A549 (cell line): Measurements from ENCODE around the gene RNF114. TPM values are rescaled to one million over a fixed set of nuclear protein-coding genes. Genes with fewer than 3 reads are reported as not detected.

Source experiments
- BCL3 ChIP-seq: fragments of >200 bp; sonication (Bioruptor Twin); formaldehyde crosslinking; IDR thresholded peaks from 3 replicates; pipeline ENCODE4 v1.6.1; 2016
- CBX2 ChIP-seq: fragments of 200-600 bp; sonication (generic); IDR thresholded peaks from 2 replicates; pipeline ENCODE4 v1.6.1; 2016; ENCODE audit warnings: low read depth, mild to moderate bottlenecking, borderline replicate concordance
- CBX8 ChIP-seq: fragments of 200-600 bp; sonication (generic); IDR thresholded peaks from 2 replicates; pipeline ENCODE4 v1.6.1; 2016
- CHD2 ChIP-seq: fragments of 150-350 bp; IDR thresholded peaks from 2 replicates; pipeline ENCODE4 v1.6.1; 2014; ENCODE audit warnings: low read length; ENCODE audit not compliant: partially characterized antibody
- CHD4 ChIP-seq: fragments of 200-600 bp; sonication (generic); IDR thresholded peaks from 2 replicates; pipeline ENCODE4 v1.6.1; 2016; ENCODE audit warnings: antibody characterized with exemption, mild to moderate bottlenecking, borderline replicate concordance
- CTCF ChIP-seq: fragments of >200 bp; sonication (Bioruptor Twin); formaldehyde crosslinking; IDR thresholded peaks from 3 replicates; pipeline ENCODE4 v1.5.1; 2016
- EP300 ChIP-seq, 2 experiments: fragments of >200 bp; sonication (Bioruptor Twin); formaldehyde crosslinking; IDR thresholded peaks; 2 replicates in 1 of 2; 3 replicates in 1 of 2; pipeline ENCODE4 v1.6.1; 2016 to 2017
- GATA3 ChIP-seq: IDR thresholded peaks from 2 replicates; pipeline ENCODE4 v1.6.1; 2012; ENCODE audit warnings: borderline replicate concordance
- HEYL ChIP-seq: fragments of 250-450 bp; sonication (Bioruptor Pico); IDR thresholded peaks from 2 replicates; pipeline ENCODE4 v1.8.0; 2021; ENCODE audit warnings: mild to moderate bottlenecking, moderate library complexity
- HOXA7 ChIP-seq: fragments of 250-450 bp; sonication (Bioruptor Pico); IDR thresholded peaks from 2 replicates; pipeline ENCODE4 v1.5.0; 2020; ENCODE audit warnings: mild to moderate bottlenecking, moderate library complexity
- JUN ChIP-seq, 2 experiments: fragments of >200 bp; sonication (Bioruptor Twin); formaldehyde crosslinking; IDR thresholded peaks; 2 replicates in 1 of 2; 3 replicates in 1 of 2; pipeline ENCODE4 v1.6.1; 2016 to 2017
- JUNB ChIP-seq: fragments of >200 bp; sonication (Bioruptor Twin); formaldehyde crosslinking; IDR thresholded peaks from 2 replicates; pipeline ENCODE4 v1.6.1; 2016
- KDM5A ChIP-seq: fragments of 200-600 bp; sonication (generic); IDR thresholded peaks from 2 replicates; pipeline ENCODE4 v1.6.1; 2016; ENCODE audit warnings: antibody characterized with exemption, mild to moderate bottlenecking
- MAZ ChIP-seq: fragments of 150-350 bp; IDR thresholded peaks from 2 replicates; pipeline ENCODE4 v1.6.1; 2014; ENCODE audit warnings: antibody characterized with exemption, low read depth, low read length, borderline replicate concordance
- MYC ChIP-seq: IDR thresholded peaks from 2 replicates; pipeline ENCODE4 v1.6.1; 2012; ENCODE audit warnings: mild to moderate bottlenecking, inconsistent platforms, low read length, improper control_type of control experiment, borderline replicate concordance
- NPAS2 ChIP-seq: fragments of 250-450 bp; sonication (Bioruptor Pico); IDR thresholded peaks from 2 replicates; pipeline ENCODE4 v1.8.0; 2022; ENCODE audit warnings: mild to moderate bottlenecking, moderate library complexity, borderline replicate concordance
- RAD21 ChIP-seq, 2 experiments: fragments of >200 bp in 1 of 2; sonication (Bioruptor Twin) in 1 of 2; formaldehyde crosslinking in 1 of 2; IDR thresholded peaks in 1 of 2; conservative IDR thresholded peaks in 1 of 2; 2 replicates in 1 of 2; 3 replicates in 1 of 2; pipeline ENCODE4 v1.6.1; 2012 to 2018; ENCODE audit warnings: inconsistent platforms in 1 of 2
- RCOR1 ChIP-seq: fragments of 150-350 bp; IDR thresholded peaks from 2 replicates; pipeline ENCODE4 v1.6.1; 2014; ENCODE audit warnings: antibody characterized with exemption, low read length, low read depth
- REST ChIP-seq: fragments of 200-600 bp; sonication (generic); IDR thresholded peaks from 2 replicates; pipeline ENCODE4 v1.6.1; 2016; ENCODE audit warnings: antibody characterized with exemption, mild to moderate bottlenecking, moderate library complexity
- RFX5 ChIP-seq: fragments of 450-650 bp; IDR thresholded peaks from 2 replicates; pipeline ENCODE4 v1.7.1; 2014; ENCODE audit warnings: antibody characterized with exemption, mild to moderate bottlenecking, moderate library complexity
- SREBF2 ChIP-seq: fragments of 450-650 bp; IDR thresholded peaks from 2 replicates; pipeline ENCODE4 v1.6.1; 2014; ENCODE audit warnings: mild to moderate bottlenecking, moderate library complexity
- TFCP2L1 ChIP-seq: fragments of 250-450 bp; sonication (Bioruptor Pico); IDR thresholded peaks from 2 replicates; pipeline ENCODE4 v1.5.0; 2021; ENCODE audit warnings: mild to moderate bottlenecking
- TP53 ChIP-seq: fragments of 250-450 bp; sonication (Bioruptor Pico); IDR thresholded peaks from 2 replicates; pipeline ENCODE4 v1.5.0; 2021; ENCODE audit warnings: mild to moderate bottlenecking, moderate library complexity
- ZFP36 ChIP-seq: fragments of 450-650 bp; IDR thresholded peaks from 2 replicates; pipeline ENCODE4 v1.6.1; 2014; ENCODE audit warnings: borderline replicate concordance; ENCODE audit not compliant: partially characterized antibody
- ZNF302 ChIP-seq: fragments of 250-450 bp; sonication (Bioruptor Pico); IDR thresholded peaks from 2 replicates; pipeline ENCODE4 v1.9.0; 2021; ENCODE audit warnings: inconsistent platforms, mild to moderate bottlenecking, moderate library complexity
- polyA plus RNA-seq, 4 experiments: library from polyadenylated mRNA; depleted of rRNA in 3 of 4; stranded (reverse); fragments of >200 nt; fragmentation: RNase III in 1 of 4; extraction: RNeasy Plus Mini Kit Qiagen cat#74134 plus additional on column Dnase treatment in 1 of 4; gene quantifications; 2 replicates in 3 of 4; 3 replicates in 1 of 4; pipeline ENCODE4 v1.2.3, GENCODE V29; 2011 to 2017
- TF ChIP-seq, protein P1 (sequence below): fragments of 450-650 bp; IDR thresholded peaks from 2 replicates; pipeline ENCODE4 v1.6.1; 2014; ENCODE audit warnings: antibody characterized with exemption

Gene RNF114
- polyA plus RNA-seq, 2 of the 4 experiments (the other 2 are of a cell fraction): 43.1 to 44.8 TPM

DNA sequence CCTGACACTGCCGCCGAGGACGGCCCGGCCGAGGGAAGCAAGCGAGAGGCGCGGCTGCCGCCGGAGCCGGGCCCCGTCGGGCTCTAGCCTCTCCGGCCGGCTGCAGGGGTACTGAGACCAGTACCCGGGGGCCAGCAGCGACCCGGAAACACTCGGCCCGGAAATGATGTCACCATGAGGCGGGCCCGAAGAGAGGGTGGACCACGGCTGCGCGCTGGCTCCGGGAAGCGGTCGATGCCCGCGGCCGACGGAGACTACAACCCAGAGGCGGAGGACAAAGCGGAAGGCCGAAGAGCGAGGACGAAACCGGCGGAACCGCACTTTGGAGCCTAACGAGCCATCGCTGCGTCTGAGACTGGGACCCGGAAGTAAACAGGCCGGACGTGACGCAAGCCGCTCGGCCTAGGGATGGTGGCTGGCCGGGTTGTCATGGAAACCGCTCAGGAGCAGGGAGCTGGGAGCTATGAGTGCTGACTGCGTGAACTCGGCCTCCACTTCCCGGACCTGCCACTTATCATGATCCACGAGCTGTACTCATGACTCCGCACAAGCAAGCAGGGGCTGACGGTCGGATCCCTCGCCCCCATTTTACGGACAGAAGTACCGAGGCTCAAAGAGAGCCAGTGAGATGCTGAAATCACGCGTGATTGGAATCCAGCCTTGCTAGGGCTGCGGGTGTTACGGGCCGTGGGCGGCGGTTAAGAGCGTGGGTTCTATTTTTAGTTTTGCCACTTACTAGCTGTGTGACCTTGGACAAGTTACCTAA lies 20.6 kb upstream of the RNF114 start, which contains the start of gene SPATA2 (continued):
- TF ChIP-seq GATA3: no peak
- TF ChIP-seq TFCP2L1: no peak
- TF ChIP-seq CHD2: peak; percentile 70
- TF ChIP-seq HEYL (CRISPR knock-in tag): 0 out of 2 replicates have a peak, but pooled peaks have one; percentile 62
- TF ChIP-seq RFX5: 0 out of 2 replicates have a peak, but pooled peaks have one; percentile 56
- TF ChIP-seq ZFP36: peak; percentile 90
- TF ChIP-seq MYC: no peak
- 0 out of 3 replicates have a peak, but pooled peaks have one; percentile 48 for TF ChIP-seq BCL3
- no peak for TF ChIP-seq CBX2
- no peak for TF ChIP-seq NPAS2 (CRISPR knock-in tag)
- TF ChIP-seq, protein P1, sequence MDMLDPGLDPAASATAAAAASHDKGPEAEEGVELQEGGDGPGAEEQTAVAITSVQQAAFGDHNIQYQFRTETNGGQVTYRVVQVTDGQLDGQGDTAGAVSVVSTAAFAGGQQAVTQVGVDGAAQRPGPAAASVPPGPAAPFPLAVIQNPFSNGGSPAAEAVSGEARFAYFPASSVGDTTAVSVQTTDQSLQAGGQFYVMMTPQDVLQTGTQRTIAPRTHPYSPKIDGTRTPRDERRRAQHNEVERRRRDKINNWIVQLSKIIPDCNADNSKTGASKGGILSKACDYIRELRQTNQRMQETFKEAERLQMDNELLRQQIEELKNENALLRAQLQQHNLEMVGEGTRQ: no peak
- TF ChIP-seq ZNF302 (CRISPR knock-in tag): no peak
- TF ChIP-seq JUNB: no peak
- peak in 1 of 2 experiments; percentile 78; a peak in 3 of 5 replicates for TF ChIP-seq JUN (IDR thresholded peaks at IDR 0.05)
- TF ChIP-seq CHD4: peak; percentile 96
- no peak for TF ChIP-seq MAZ
- no peak for TF ChIP-seq RAD21 (conservative IDR thresholded peaks at IDR 0.05 in 1 of 2, IDR thresholded peaks at IDR 0.05 in 1 of 2)
- no peak for TF ChIP-seq HOXA7 (CRISPR knock-in tag)
- TF ChIP-seq CTCF: no peak
- no peak for TF ChIP-seq RCOR1
- TF ChIP-seq KDM5A: no peak
- 0 out of 2 replicates have a peak, but pooled peaks have one; percentile 14 for TF ChIP-seq TP53 (CRISPR knock-in tag)
- TF ChIP-seq REST: peak; percentile 54; the same call in 1 of the 2 replicates
- no peak for TF ChIP-seq EP300 (IDR thresholded peaks at IDR 0.05)
- TF ChIP-seq SREBF2: no peak
- TF ChIP-seq CBX8: no peak
